OCI-LY1 (cell line): ENCODE results near the gene CFAP97.
A peak's percentile ranks its signal among the peaks of the same experiment; 100 is the strongest.
"Not testable (repeated sequence)": the region's sequence is repeated elsewhere in the genome, so short reads cannot be mapped to it uniquely, and the experiment has no call there.

Experiments used
- H2AFZ ChIP-seq: fragments of 200-600 bp; sonication (generic), shearing (Covaris generic); 2 replicates; pipeline ENCODE4 v1.6.0; 2014; ENCODE audit warnings: antibody characterized with exemption, mild to moderate bottlenecking, low read length
- H3F3A ChIP-seq: fragments of 200-600 bp; sonication (generic), shearing (Covaris generic); 2 replicates; pipeline ENCODE4 v1.6.0; 2014; ENCODE audit warnings: mild to moderate bottlenecking, antibody characterized with exemption, low read length, moderate library complexity; ENCODE audit not compliant: insufficient read depth
- H3K27ac ChIP-seq: fragments of 200-600 bp; sonication (generic); 2 replicates; pipeline ENCODE4 v1.5.1; 2014; ENCODE audit warnings: low read length, mixed run types, mild to moderate bottlenecking, low read depth; ENCODE audit not compliant: poor library complexity, severe bottlenecking
- H3K27me3 ChIP-seq: fragments of 200-600 bp; sonication (generic); 2 replicates; pipeline ENCODE4 v1.6.0; 2014; ENCODE audit warnings: antibody characterized with exemption, mild to moderate bottlenecking, low read length, moderate library complexity; ENCODE audit not compliant: insufficient read depth
- H3K36me3 ChIP-seq: fragments of 200-600 bp; sonication (generic); 2 replicates; pipeline ENCODE4 v1.6.1; 2014; ENCODE audit warnings: mild to moderate bottlenecking, antibody characterized with exemption, low read length, moderate library complexity, mixed read lengths; ENCODE audit not compliant: insufficient read depth
- H3K4me1 ChIP-seq: fragments of 200-600 bp; sonication (generic); 2 replicates; pipeline ENCODE4 v1.5.1; 2014; ENCODE audit warnings: mild to moderate bottlenecking, low read length, moderate library complexity; ENCODE audit not compliant: insufficient read depth, severe bottlenecking
- H3K4me2 ChIP-seq: fragments of 200-600 bp; sonication (generic), shearing (Covaris generic); 2 replicates; pipeline ENCODE4 v1.6.1; 2014; ENCODE audit warnings: low read length
- H3K4me3 ChIP-seq: fragments of 200-600 bp; sonication (generic); 2 replicates; pipeline ENCODE4 v1.5.1; 2014; ENCODE audit warnings: low read length, low read depth, mild to moderate bottlenecking, mixed read lengths; ENCODE audit not compliant: poor library complexity, severe bottlenecking
- H3K79me2 ChIP-seq: fragments of 200-600 bp; shearing (Covaris generic); 2 replicates; pipeline ENCODE4 v1.6.1; 2016; ENCODE audit warnings: mixed run types, low read length, mixed read lengths; ENCODE audit not compliant: insufficient read depth
- H3K9ac ChIP-seq: fragments of 200-600 bp; sonication (generic), shearing (Covaris generic); 2 replicates; pipeline ENCODE4 v1.6.1; 2014; ENCODE audit warnings: mild to moderate bottlenecking, low read length, mixed read lengths
- H3K9me2 ChIP-seq: fragments of 200-600 bp; sonication (generic), shearing (Covaris generic); 2 replicates; pipeline ENCODE4 v1.6.1; 2014; ENCODE audit warnings: low read depth, mild to moderate bottlenecking, low read length, mixed read lengths
- H3K9me3 ChIP-seq: fragments of 200-600 bp; shearing (Covaris generic); 2 replicates; pipeline ENCODE4 v1.6.1; 2014; ENCODE audit warnings: low read length, mixed read lengths
- H4K20me1 ChIP-seq: fragments of 200-600 bp; sonication (generic), shearing (Covaris generic); 2 replicates; pipeline ENCODE4 v1.6.0; 2016; ENCODE audit warnings: mild to moderate bottlenecking, low read length; ENCODE audit not compliant: insufficient read depth
- EZH2 ChIP-seq: fragments of 200-600 bp; sonication (generic), shearing (Covaris generic); IDR thresholded peaks from 2 replicates; pipeline ENCODE4 v1.8.0; 2017; ENCODE audit warnings: borderline replicate concordance, mixed run types, mild to moderate bottlenecking, antibody characterized with exemption, low read length, moderate library complexity, mixed read lengths
- TF ChIP-seq, protein P1 (sequence below): fragments of 200-600 bp; sonication (generic), shearing (Covaris generic); IDR thresholded peaks from 2 replicates; pipeline ENCODE4 v1.5.1; 2017; ENCODE audit warnings: mild to moderate bottlenecking, antibody characterized with exemption, low read length, moderate library complexity, mixed read lengths

The CFAP97 gene

DNA sequence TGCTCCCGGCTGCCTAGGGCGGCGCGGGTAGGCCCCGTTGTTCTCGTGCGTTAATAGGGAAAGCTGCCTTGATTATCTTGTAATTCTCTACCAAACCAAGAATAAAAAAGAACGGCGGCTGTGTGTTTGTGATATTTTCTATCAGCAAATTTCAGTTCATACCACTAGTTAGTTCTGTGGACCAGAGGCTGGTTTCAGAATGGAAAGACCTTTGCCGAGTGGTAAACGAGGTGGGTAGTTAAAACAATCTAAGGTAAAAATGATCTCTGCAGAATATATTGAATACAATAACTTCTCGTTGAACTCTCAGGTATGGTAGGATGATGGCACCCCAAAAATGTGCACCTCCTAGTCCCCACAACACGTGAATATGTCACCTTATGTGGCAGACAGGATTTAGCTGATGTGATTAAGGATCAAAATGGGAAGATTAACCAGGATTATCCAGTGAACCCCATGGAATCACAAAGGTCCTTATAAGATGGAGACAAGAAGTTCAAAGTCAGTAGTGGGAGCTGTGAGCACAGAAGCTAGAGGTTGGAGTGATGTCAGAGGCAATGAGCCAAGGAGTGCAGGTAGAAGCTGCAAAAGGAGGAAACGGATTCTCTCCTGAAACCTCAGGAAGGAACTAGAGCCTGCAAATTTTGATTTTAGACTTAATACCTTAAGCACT lies 574 bp upstream of the CFAP97 start:
- Histone ChIP-seq H3K4me2 (peak overlapping the region; percentile 86), H3K4me1 (peaks cover 50% of the 10 kb centered on the region), H3F3A (no peaks in the 10 kb centered on the region), H4K20me1 (no peaks in the 10 kb centered on the region), H2AFZ (no peak overlapping the region), H3K9ac (peak overlapping the region; percentile 83), H3K9me2 (no peaks in the 10 kb centered on the region), H3K36me3 (no peaks in the 10 kb centered on the region), H3K27ac (peak overlapping the region; percentile 67), H3K27me3 (no peaks in the 10 kb centered on the region), H3K9me3 (no peaks in the 10 kb centered on the region), H3K79me2 (peaks cover 21% of the 10 kb centered on the region), H3K4me3 (peak overlapping the region; percentile 74)
- no peak for TF ChIP-seq EZH2
- TF ChIP-seq, protein P1, sequence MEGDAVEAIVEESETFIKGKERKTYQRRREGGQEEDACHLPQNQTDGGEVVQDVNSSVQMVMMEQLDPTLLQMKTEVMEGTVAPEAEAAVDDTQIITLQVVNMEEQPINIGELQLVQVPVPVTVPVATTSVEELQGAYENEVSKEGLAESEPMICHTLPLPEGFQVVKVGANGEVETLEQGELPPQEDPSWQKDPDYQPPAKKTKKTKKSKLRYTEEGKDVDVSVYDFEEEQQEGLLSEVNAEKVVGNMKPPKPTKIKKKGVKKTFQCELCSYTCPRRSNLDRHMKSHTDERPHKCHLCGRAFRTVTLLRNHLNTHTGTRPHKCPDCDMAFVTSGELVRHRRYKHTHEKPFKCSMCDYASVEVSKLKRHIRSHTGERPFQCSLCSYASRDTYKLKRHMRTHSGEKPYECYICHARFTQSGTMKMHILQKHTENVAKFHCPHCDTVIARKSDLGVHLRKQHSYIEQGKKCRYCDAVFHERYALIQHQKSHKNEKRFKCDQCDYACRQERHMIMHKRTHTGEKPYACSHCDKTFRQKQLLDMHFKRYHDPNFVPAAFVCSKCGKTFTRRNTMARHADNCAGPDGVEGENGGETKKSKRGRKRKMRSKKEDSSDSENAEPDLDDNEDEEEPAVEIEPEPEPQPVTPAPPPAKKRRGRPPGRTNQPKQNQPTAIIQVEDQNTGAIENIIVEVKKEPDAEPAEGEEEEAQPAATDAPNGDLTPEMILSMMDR, result 0 out of 2 replicates have a peak, but pooled peaks have one; percentile 8

DNA sequence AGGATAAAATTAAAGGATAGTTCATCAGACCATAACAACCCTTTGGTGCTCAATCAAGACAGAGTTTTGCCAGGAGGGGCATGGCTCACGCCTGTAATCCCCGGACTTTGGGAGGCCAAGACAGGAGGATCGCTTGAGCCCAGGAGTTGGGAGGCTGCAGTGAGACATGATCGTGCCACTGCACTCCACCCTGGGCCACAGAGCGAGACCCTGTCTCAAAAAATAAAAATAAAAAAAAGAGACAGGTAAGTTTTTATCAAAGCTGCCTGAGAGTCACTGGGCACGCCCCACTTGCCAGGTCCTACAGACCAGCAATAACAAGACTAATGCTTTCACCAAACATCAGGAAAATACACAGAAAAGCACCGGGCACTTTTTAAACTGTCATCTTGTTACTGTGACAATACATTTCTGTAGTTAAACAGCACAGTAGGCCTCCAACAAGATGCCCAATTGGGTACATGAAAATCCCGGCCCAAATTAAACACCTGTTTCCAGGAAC lies 765 bp downstream of the CFAP97 start:
- Histone ChIP-seq H3F3A (no peaks in the 10 kb centered on the region), H3K79me2 (peaks cover 21% of the 10 kb centered on the region), H3K27ac (peak overlapping the region; percentile 83)

DNA sequence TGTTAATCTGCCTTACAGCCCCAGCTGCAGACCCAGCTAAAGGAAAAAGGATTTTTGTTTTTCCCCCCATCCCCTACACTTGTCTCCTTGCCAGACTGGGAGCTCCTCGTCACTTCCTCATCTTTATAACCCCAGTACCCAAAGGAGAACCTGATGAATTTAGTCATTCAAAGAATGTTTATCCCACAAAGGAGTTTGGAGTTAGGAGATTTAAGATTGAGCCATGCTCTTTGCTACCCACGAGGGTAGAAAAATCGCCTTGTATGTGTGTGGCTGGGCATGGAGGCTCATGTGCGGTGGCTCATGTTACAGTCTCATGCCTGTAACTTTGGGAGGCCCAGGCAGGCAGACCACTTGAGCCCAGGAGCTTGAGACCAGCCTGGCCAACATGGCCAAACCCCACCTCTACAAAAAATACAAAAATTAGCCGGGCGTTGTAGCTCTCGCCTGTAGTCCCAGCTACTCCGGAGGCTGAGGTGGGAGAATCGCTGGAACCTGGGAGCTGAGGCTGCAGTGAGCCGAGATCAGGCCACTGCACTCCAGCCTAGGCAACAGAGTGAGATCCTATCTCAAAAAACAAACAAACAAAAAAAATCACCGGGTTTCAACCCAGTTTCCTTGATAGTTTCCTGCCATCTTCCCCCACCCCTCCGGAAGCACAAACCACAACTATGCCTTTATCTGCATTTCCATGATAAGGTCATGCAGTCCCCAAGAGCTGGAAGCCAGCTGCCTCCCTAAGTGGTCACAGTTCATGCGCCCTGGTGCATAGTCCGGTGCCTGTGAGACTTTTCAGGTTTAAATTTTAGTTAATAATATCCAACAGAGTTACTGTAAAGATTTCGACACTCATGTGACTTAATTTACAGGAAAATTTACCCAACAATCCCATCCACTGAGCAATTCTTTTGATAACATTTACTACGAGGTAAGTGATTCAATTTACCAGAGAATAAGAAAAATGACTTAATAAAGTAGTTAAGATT lies 1.5 kb downstream of the CFAP97 start:
- TF ChIP-seq EZH2, result no peak
- TF ChIP-seq, protein P1, result no peak
- Histone ChIP-seq H2AFZ (no peak overlapping the region), H3K79me2 (peaks cover 21% of the 10 kb centered on the region), H3K27me3 (no peaks in the 10 kb centered on the region), H3K27ac (peak overlapping the region; percentile 83), H3K4me2 (peak overlapping the region; percentile 86), H4K20me1 (no peaks in the 10 kb centered on the region), H3F3A (no peaks in the 10 kb centered on the region), H3K9ac (peak overlapping the region; percentile 83), H3K9me2 (no peaks in the 10 kb centered on the region), H3K9me3 (no peaks in the 10 kb centered on the region), H3K4me3 (peak overlapping the region; percentile 74), H3K4me1 (peaks cover 43% of the 10 kb centered on the region), H3K36me3 (no peaks in the 10 kb centered on the region)

More for the DNA sequence above, 765 bp downstream of the CFAP97 start:
- Histone ChIP-seq H3K27me3 (no peaks in the 10 kb centered on the region), H3K9ac (peak overlapping the region; percentile 83), H3K4me1 (peaks cover 43% of the 10 kb centered on the region), H3K9me3 (no peaks in the 10 kb centered on the region), H3K36me3 (no peaks in the 10 kb centered on the region), H3K9me2 (no peaks in the 10 kb centered on the region), H4K20me1 (no peaks in the 10 kb centered on the region), H3K4me3 (peak overlapping the region; percentile 74), H2AFZ (no peak overlapping the region), H3K4me2 (peak overlapping the region; percentile 86)
- TF ChIP-seq, protein P1, result no peak
- no peak for TF ChIP-seq EZH2

DNA sequence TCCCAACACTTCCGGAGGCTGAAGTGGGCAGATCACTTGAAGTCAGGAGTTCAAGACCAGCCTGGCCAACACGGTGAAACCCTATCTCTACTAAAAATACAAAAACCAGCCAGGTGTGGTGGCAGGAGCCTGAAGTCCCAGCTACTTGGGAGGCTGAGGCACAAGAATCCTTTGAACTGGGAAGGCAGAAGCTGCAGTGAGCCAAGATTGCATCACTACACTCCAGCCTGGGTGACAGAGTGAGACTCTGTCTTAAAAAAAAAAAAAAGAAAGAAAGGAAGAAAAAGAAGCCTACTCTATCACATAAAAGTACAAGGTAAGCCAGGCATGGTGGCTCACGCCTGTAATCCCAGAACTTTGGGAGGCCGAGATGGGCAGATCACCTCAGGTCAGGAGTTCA lies 5.6 kb downstream of the CFAP97 start:
- H2AFZ ChIP-seq, H3K9ac ChIP-seq, H3K9me2 ChIP-seq, H3K36me3 ChIP-seq, H3F3A ChIP-seq, H3K27me3 ChIP-seq, H3K27ac ChIP-seq, H3K4me3 ChIP-seq, H4K20me1 ChIP-seq, H3K9me3 ChIP-seq, H3K4me2 ChIP-seq: not testable (repeated sequence)
- Histone ChIP-seq H3K4me1 (peaks cover 30% of the 10 kb centered on the region), H3K79me2 (peaks cover 51% of the 10 kb centered on the region)
